SKM-1 treated with dmso at 0.1 percent for 144 hours (cell line): ENCODE measurements around the gene MDM2.

Source experiments
- DNase-seq: peaks from one replicate; lab custom pipeline; 2025; ENCODE audit not compliant: unreplicated experiment; lab: John Stamatoyannopoulos, UW

The MDM2 gene

GRCh38 chr12:68850390-68850789 lies 42.4 kb downstream of the MDM2 start:
- no peak for DNase-seq

GRCh38 chr12:68851592-68852306 lies 43.8 kb downstream of the MDM2 start:
- DNase-seq: no peak

- DNase-seq: no peak
These were observed 45.6 kb downstream of the MDM2 start for GRCh38 chr12:68853396-68854077.

- no peak for DNase-seq
These were observed 46.1 kb downstream of the MDM2 start for GRCh38 chr12:68854078-68854468.

- no peak for DNase-seq
These were observed 46.6 kb downstream of the MDM2 start for GRCh38 chr12:68854554-68854953.

- DNase-seq: no peak
These were observed 47.1 kb downstream of the MDM2 start for GRCh38 chr12:68855111-68855510.

- DNase-seq: no peak
These were observed 47.8 kb downstream of the MDM2 start for GRCh38 chr12:68855771-68856170.

- no peak for DNase-seq
These were observed 48.5 kb downstream of the MDM2 start for GRCh38 chr12:68856510-68856909.

GRCh38 chr12:68861890-68862289 lies 53.9 kb downstream of the MDM2 start:
- no peak for DNase-seq

- DNase-seq: no peak
These were observed 55.3 kb downstream of the MDM2 start for GRCh38 chr12:68863109-68863770.

- DNase-seq: peak; percentile 16
These were observed 56.0 kb downstream of the MDM2 start for GRCh38 chr12:68863886-68864454.

GRCh38 chr12:68864604-68865003 lies 56.6 kb downstream of the MDM2 start:
- DNase-seq: no peak

- no peak for DNase-seq
These were observed 57.6 kb downstream of the MDM2 start for GRCh38 chr12:68865399-68866164.

- no peak for DNase-seq
These were observed 59.0 kb downstream of the MDM2 start for GRCh38 chr12:68866950-68867349.

GRCh38 chr12:68867606-68868005 lies 59.6 kb downstream of the MDM2 start:
- no peak for DNase-seq

GRCh38 chr12:68868043-68868790 lies 60.2 kb downstream of the MDM2 start:
- DNase-seq: no peak

GRCh38 chr12:68870011-68870410 lies 62.0 kb downstream of the MDM2 start:
- no peak for DNase-seq

- DNase-seq: no peak
These were observed 62.5 kb downstream of the MDM2 start for GRCh38 chr12:68870443-68870842.

GRCh38 chr12:68871396-68871795 lies 63.4 kb downstream of the MDM2 start:
- DNase-seq: no peak

- peak; percentile 1 for DNase-seq
These were observed 63.9 kb downstream of the MDM2 start for GRCh38 chr12:68871921-68872320.
